Epithelial cell of esophagus (primary cell): Measurements from ENCODE around the gene CCNC.

ENCODE experiments used
- DNase-seq: peaks from one replicate; pipeline ENCODE4 v3.0.0; 2010; ENCODE audit warnings: low read depth
- H3K4me3 ChIP-seq: 2 replicates; pipeline ENCODE4 v1.5.1; 2011; ENCODE audit warnings: mild to moderate bottlenecking, low read length, control low read depth
- TF ChIP-seq, protein P1 (sequence below): IDR thresholded peaks from 2 replicates; pipeline ENCODE4 v1.5.1; 2011; ENCODE audit warnings: low read depth, mild to moderate bottlenecking, low read length, control low read depth, inconsistent platforms; ENCODE audit not compliant: insufficient read depth; ENCODE audit errors: missing control alignments

The CCNC gene

DNA sequence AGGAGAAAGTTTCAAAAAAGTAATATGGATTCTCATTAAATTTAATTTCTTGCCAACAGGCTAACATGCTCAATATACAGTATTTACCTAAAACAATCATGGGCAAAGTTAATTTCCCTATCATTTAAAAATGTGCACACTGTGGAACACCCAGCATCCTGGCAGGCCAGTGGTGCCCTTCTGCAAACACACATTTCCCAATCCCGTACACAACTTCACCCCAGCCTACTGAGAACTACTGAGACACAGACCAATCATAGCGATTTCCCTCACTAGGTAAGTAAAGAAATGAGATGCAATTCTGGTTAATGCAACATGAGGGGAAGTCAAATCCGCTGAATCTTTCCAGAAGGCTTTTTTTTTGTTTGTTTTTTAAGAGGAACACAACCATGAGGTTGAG lies 60.8 kb downstream of the CCNC start:
- TF ChIP-seq, protein P1, sequence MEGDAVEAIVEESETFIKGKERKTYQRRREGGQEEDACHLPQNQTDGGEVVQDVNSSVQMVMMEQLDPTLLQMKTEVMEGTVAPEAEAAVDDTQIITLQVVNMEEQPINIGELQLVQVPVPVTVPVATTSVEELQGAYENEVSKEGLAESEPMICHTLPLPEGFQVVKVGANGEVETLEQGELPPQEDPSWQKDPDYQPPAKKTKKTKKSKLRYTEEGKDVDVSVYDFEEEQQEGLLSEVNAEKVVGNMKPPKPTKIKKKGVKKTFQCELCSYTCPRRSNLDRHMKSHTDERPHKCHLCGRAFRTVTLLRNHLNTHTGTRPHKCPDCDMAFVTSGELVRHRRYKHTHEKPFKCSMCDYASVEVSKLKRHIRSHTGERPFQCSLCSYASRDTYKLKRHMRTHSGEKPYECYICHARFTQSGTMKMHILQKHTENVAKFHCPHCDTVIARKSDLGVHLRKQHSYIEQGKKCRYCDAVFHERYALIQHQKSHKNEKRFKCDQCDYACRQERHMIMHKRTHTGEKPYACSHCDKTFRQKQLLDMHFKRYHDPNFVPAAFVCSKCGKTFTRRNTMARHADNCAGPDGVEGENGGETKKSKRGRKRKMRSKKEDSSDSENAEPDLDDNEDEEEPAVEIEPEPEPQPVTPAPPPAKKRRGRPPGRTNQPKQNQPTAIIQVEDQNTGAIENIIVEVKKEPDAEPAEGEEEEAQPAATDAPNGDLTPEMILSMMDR: no peak
- DNase-seq: no peak
- H3K4me3 ChIP-seq: no peak overlapping the region

- TF ChIP-seq, protein P1: no peak
- H3K4me3 ChIP-seq: no peak overlapping the region
- DNase-seq: peak; percentile 12
Observed at GRCh38 chr6:99501762-99502161, 66.7 kb downstream of the CCNC start.

- no peak overlapping the region for H3K4me3 ChIP-seq
- no peak for DNase-seq
- TF ChIP-seq, protein P1: no peak
Observed at GRCh38 chr6:99498421-99498820, 70.0 kb downstream of the CCNC start.

DNA sequence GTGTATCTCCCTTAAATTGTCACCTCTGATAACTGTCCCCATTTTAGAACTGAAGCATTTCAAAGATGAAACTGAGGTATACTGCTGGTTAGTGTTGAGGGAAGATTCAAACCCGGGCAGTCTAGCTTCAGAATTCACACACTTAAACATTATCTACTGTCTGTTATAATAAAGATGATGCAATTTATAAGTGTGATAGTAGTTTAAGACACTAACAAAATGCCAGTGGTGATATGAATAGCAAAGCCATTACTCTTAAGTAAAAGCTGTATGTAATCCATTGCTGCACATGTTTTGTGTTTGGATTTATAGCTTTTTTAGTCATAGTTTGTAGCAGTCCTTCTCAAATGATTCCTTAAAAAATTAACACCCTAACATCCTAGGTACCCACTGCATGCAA lies 73.0 kb downstream of the CCNC start:
- TF ChIP-seq, protein P1: no peak
- no peak overlapping the region for H3K4me3 ChIP-seq
- DNase-seq: no peak
